HEK293 (cell line): ENCODE results near the gene CTCFL.
"Not testable (repeated sequence)": the region's sequence is repeated elsewhere in the genome, so short reads cannot be mapped to it uniquely, and the experiment has no call there.

ENCODE experiments used
- CTCF ChIA-PET: fragments of 350-600 bp; formaldehyde crosslinking; extraction: SDS; loops from one replicate; lab custom pipeline; 2021; ENCODE audit warnings: antibody characterized with exemption; lab: Yijun Ruan, JAX
- POLR2A ChIA-PET: fragments of 300-600 bp; formaldehyde crosslinking; extraction: SDS; loops from one replicate; lab custom pipeline; 2020; ENCODE audit warnings: antibody characterized with exemption, inconsistent platforms; lab: Yijun Ruan, JAX
- H3K27ac ChIP-seq: fragments of 200-500 bp; sonication (Bioruptor generic); 2 replicates; pipeline ENCODE4 v1.5.1; 2014; ENCODE audit warnings: low read depth, low read length, control low read depth, inconsistent platforms; ENCODE audit errors: extremely low read depth
- H3K36me3 ChIP-seq, 2 experiments: fragments of 200-500 bp in 1 of 2; sonication (Bioruptor generic) in 1 of 2; 1 replicate in 1 of 2; 2 replicates in 1 of 2; pipeline ENCODE4 v1.5.1; 2014 to 2017; ENCODE audit warnings: inconsistent platforms in 2 of 2, low read length in 2 of 2; ENCODE audit not compliant: control insufficient read depth in 2 of 2, insufficient read depth in 1 of 2
- H3K4me1 ChIP-seq: fragments of 200-500 bp; sonication (Bioruptor generic); 2 replicates; pipeline ENCODE4 v1.5.1; 2014; ENCODE audit warnings: mild to moderate bottlenecking, low read length, inconsistent platforms; ENCODE audit not compliant: control insufficient read depth, insufficient read depth
- H3K4me3 ChIP-seq: 2 replicates; pipeline ENCODE4 v1.5.1; 2011; ENCODE audit warnings: low read depth, mild to moderate bottlenecking, control low read depth, low read length, moderate library complexity
- H3K9me3 ChIP-seq: fragments of 200-500 bp; sonication (Bioruptor generic); 2 replicates; pipeline ENCODE4 v1.5.1; 2014; ENCODE audit warnings: low read depth, low read length, inconsistent platforms; ENCODE audit not compliant: control insufficient read depth, insufficient read depth
- GLIS1 ChIP-seq: fragments of 450-650 bp; formaldehyde crosslinking; IDR thresholded peaks from 2 replicates; pipeline ENCODE4 v1.5.1; 2016; ENCODE audit warnings: missing biosample characterization, missing genetic modification characterization
- SETDB1 ChIP-seq: IDR thresholded peaks from one replicate; pipeline ENCODE4 v1.6.1; 2017; ENCODE audit warnings: mild to moderate bottlenecking, low read length, moderate library complexity, mixed read lengths; ENCODE audit not compliant: insufficient read length
- SP2 ChIP-seq: fragments of 450-650 bp; formaldehyde crosslinking; IDR thresholded peaks from 2 replicates; pipeline ENCODE4 v1.5.1; 2016; ENCODE audit warnings: missing biosample characterization, missing genetic modification characterization
- SP7 ChIP-seq: fragments of 450-650 bp; formaldehyde crosslinking; IDR thresholded peaks from 2 replicates; pipeline ENCODE4 v1.5.1; 2016; ENCODE audit warnings: missing biosample characterization, missing genetic modification characterization
- ZFP69B ChIP-seq: fragments of 450-650 bp; formaldehyde crosslinking; IDR thresholded peaks from 2 replicates; pipeline ENCODE4 v1.5.1; 2016; ENCODE audit warnings: missing biosample characterization, missing genetic modification characterization
- ZNF133 ChIP-seq: fragments of 450-650 bp; formaldehyde crosslinking; IDR thresholded peaks from 2 replicates; pipeline ENCODE4 v1.5.1; 2016; ENCODE audit warnings: missing biosample characterization, missing genetic modification characterization
- ZNF324 ChIP-seq: fragments of 450-650 bp; formaldehyde crosslinking; IDR thresholded peaks from 2 replicates; pipeline ENCODE4 v1.5.1; 2016; ENCODE audit warnings: missing biosample characterization, missing genetic modification characterization
- ZNF501 ChIP-seq: fragments of 450-650 bp; formaldehyde crosslinking; IDR thresholded peaks from 2 replicates; pipeline ENCODE4 v1.5.1; 2016; ENCODE audit warnings: missing biosample characterization, missing genetic modification characterization
- ZNF513 ChIP-seq: fragments of 450-650 bp; IDR thresholded peaks from 2 replicates; pipeline ENCODE4 v1.5.1; 2018; ENCODE audit warnings: missing biosample characterization, missing genetic modification characterization
- ZNF514 ChIP-seq: fragments of 450-650 bp; formaldehyde crosslinking; IDR thresholded peaks from 2 replicates; pipeline ENCODE4 v1.5.1; 2016; ENCODE audit warnings: missing biosample characterization, missing genetic modification characterization
- ZNF600 ChIP-seq: fragments of 450-650 bp; formaldehyde crosslinking; IDR thresholded peaks from 2 replicates; pipeline ENCODE4 v1.5.1; 2016; ENCODE audit warnings: missing biosample characterization, missing genetic modification characterization
- ZNF610 ChIP-seq: fragments of 450-650 bp; formaldehyde crosslinking; IDR thresholded peaks from 2 replicates; pipeline ENCODE4 v1.5.1; 2016; ENCODE audit warnings: missing biosample characterization, missing genetic modification characterization, borderline replicate concordance
- TF ChIP-seq, protein P1 (sequence below): fragments of 450-650 bp; formaldehyde crosslinking; IDR thresholded peaks from 2 replicates; pipeline ENCODE4 v1.5.1; 2016; ENCODE audit warnings: missing biosample characterization, missing genetic modification characterization
- TF ChIP-seq, protein P2 (sequence below): fragments of 450-650 bp; formaldehyde crosslinking; IDR thresholded peaks from 2 replicates; pipeline ENCODE4 v1.5.1; 2016; ENCODE audit warnings: missing biosample characterization, missing genetic modification characterization

CTCFL gene

DNA sequence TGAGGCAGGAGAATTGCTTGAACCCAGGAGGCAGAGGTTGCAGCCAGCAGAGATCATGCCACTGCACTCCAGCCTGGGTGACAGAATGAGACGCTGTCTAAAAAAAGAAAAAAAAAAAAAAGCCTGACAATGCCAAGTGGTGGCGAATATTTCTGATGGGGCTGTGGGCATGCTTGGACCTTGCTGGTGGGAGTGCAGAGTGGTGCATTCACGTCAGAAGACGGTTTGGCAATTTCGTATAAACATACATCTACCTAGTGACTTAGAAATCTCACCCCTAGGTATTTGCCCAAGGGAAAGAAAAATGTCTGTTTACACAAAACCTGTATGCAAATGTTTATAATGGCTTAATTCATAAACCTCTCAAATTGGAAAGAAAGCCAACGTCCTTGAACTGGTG lies 33.6 kb downstream of the CTCFL start:
- CTCF ChIA-PET: interaction anchor here (1.1 kb wide), 1 partner anchor 110 kb away, joined by 3 read pairs; no protein-coding TSS in a partner anchor
- no peak overlapping the region for H3K27ac ChIP-seq
- POLR2A ChIA-PET: no interaction called here
- no peaks in the 10 kb centered on the region for H3K36me3 ChIP-seq
- H3K9me3 ChIP-seq: no peaks in the 10 kb centered on the region
- TF ChIP-seq GLIS1 (tag by site-specific recombination) (no peak), SP7 (tag by site-specific recombination) (no peak), ZNF610 (tag by site-specific recombination) (no peak), ZNF600 (no peak), SP2 (tag by site-specific recombination) (no peak), ZNF514 (tag by site-specific recombination) (no peak), ZNF324 (tag by site-specific recombination) (no peak), ZFP69B (tag by site-specific recombination) (no peak), ZNF501 (no peak)
- TF ChIP-seq, protein P1, sequence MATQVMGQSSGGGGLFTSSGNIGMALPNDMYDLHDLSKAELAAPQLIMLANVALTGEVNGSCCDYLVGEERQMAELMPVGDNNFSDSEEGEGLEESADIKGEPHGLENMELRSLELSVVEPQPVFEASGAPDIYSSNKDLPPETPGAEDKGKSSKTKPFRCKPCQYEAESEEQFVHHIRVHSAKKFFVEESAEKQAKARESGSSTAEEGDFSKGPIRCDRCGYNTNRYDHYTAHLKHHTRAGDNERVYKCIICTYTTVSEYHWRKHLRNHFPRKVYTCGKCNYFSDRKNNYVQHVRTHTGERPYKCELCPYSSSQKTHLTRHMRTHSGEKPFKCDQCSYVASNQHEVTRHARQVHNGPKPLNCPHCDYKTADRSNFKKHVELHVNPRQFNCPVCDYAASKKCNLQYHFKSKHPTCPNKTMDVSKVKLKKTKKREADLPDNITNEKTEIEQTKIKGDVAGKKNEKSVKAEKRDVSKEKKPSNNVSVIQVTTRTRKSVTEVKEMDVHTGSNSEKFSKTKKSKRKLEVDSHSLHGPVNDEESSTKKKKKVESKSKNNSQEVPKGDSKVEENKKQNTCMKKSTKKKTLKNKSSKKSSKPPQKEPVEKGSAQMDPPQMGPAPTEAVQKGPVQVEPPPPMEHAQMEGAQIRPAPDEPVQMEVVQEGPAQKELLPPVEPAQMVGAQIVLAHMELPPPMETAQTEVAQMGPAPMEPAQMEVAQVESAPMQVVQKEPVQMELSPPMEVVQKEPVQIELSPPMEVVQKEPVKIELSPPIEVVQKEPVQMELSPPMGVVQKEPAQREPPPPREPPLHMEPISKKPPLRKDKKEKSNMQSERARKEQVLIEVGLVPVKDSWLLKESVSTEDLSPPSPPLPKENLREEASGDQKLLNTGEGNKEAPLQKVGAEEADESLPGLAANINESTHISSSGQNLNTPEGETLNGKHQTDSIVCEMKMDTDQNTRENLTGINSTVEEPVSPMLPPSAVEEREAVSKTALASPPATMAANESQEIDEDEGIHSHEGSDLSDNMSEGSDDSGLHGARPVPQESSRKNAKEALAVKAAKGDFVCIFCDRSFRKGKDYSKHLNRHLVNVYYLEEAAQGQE: no peak
- H3K4me1 ChIP-seq: no peaks in the 10 kb centered on the region
- no peak overlapping the region for H3K4me3 ChIP-seq

- not testable (repeated sequence) for H3K4me3 ChIP-seq, H3K9me3 ChIP-seq, H3K4me1 ChIP-seq, H3K36me3 ChIP-seq
- TF ChIP-seq ZNF513 (tag by site-specific recombination): peak; percentile 99
- TF ChIP-seq, all 188 proteins: peak for 1; not testable (repeated sequence) for 187
- POLR2A ChIA-PET, CTCF ChIA-PET, H3K27ac ChIP-seq: not testable (repeated sequence)
Measured at GRCh38 chr20:57488277-57488676, 36.7 kb downstream of the CTCFL start.

DNA sequence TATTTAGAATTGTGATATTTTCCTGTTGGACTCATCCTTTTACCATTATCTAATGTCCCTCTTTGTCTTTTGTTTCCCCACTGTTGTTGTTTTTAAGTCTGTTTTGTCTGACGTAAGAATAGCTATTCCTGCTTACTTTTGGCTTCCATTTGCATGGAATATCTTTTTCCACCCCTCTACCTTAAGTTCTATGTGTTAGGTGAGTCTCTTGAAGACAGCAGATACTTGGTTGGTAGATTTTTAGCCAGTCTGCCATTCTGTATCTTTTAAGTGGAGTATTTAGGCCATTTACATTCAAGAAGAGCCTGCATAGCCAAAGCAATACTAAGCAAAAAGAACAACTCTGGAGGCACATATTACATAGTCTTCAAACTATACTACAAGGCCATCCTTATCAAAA lies 39.2 kb downstream of the CTCFL start:
- Histone ChIP-seq H3K4me3 (no peak overlapping the region), H3K4me1 (no peaks in the 10 kb centered on the region), H3K27ac (no peak overlapping the region), H3K9me3 (no peaks in the 10 kb centered on the region), H3K36me3 (no peaks in the 10 kb centered on the region)
- ChIA-PET POLR2A (no interaction called here), CTCF (no interaction called here)
- TF ChIP-seq, protein P2, sequence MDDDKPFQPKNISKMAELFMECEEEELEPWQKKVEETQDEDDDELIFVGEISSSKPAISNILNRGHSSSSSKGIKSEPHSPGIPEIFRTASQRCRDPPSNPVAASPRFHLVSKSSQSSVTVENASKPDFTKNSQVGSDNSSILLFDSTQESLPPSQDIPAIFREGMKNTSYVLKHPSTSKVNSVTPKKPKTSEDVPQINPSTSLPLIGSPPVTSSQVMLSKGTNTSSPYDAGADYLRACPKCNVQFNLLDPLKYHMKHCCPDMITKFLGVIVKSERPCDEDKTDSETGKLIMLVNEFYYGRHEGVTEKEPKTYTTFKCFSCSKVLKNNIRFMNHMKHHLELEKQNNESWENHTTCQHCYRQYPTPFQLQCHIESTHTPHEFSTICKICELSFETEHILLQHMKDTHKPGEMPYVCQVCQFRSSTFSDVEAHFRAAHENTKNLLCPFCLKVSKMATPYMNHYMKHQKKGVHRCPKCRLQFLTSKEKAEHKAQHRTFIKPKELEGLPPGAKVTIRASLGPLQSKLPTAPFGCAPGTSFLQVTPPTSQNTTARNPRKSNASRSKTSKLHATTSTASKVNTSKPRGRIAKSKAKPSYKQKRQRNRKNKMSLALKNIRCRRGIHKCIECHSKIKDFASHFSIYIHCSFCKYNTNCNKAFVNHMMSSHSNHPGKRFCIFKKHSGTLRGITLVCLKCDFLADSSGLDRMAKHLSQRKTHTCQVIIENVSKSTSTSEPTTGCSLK (tag by site-specific recombination): no peak
- TF ChIP-seq ZNF133 (no peak), SETDB1 (peak; percentile 65)
